Activated CD4-positive, alpha-beta T cell treated with anti-CD3 and anti-CD28 coated beads for 24 hours (primary cell): ENCODE results near the gene IDH1.
A peak's percentile ranks its signal among the peaks of the same experiment; 100 is the strongest.
"Not testable (repeated sequence)": the region's sequence is repeated elsewhere in the genome, so short reads cannot be mapped to it uniquely, and the experiment has no call there.

Experiments
- DNase-seq, 2 donors: peaks; one replicate each; pipeline ENCODE4 v3.0.0-alpha.2; 2020; ENCODE audit warnings: low read depth in 2 of 2

The IDH1 gene

GRCh38 chr2:208254871-208255556 is at the start of gene IDH1:
Gene IDH1 (minus strand): TSS chr2:208255071. CDS start chr2:208251551, 3,520 bp downstream.
- peak; percentile 96 to 97 for DNase-seq

- DNase-seq = no peak
Measured at GRCh38 chr2:208304157-208304556, 49.3 kb upstream of the IDH1 start.

- no peak for DNase-seq
Measured at GRCh38 chr2:208300847-208301618, 46.2 kb upstream of the IDH1 start.

GRCh38 chr2:208297961-208298360 is 43.1 kb upstream of the IDH1 start:
- DNase-seq = no peak

DNA sequence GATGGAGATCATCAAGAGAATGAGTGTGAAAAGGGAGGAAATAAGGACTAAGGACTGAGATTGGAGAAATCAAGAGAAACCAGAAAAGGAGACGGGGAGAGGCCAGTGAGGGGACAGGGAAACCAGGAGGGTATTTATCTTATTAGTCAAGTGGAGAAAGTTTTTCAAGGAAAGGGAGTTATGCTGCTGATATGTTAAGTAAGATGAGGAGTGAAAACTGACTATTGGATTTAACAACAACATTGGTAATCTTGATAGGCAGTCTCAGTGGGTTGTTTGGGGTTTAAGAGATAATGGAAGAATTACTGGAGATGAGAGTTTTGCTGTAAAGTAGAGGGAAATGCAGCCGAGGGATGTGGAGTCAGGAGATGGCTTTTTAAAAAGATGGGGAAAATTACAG is 41.7 kb upstream of the IDH1 start:
- DNase-seq = no peak

DNA sequence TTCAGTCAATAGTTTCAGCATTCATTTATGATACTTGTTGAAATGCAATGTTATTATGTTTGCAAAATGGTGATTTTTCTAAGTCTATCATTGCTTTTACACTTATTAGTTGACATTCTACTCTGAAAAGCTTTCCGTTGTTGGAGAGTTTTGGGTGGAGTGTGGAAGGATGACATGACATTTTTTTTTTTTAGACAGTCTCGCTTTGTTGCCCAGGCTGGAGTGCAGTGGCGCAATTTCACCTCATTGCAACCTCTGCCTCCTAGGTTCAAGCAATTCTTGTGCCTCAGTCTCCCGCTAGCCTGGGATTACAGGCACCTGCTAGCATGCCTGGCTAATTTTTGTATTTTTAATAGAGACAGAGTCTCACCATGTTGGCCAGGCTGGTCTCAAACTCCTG is 41.0 kb upstream of the IDH1 start:
- DNase-seq = no peak

GRCh38 chr2:208294482-208295024 is 39.7 kb upstream of the IDH1 start:
- no peak for DNase-seq

GRCh38 chr2:208285853-208286252 is 31.0 kb upstream of the IDH1 start:
- DNase-seq = no peak

DNA sequence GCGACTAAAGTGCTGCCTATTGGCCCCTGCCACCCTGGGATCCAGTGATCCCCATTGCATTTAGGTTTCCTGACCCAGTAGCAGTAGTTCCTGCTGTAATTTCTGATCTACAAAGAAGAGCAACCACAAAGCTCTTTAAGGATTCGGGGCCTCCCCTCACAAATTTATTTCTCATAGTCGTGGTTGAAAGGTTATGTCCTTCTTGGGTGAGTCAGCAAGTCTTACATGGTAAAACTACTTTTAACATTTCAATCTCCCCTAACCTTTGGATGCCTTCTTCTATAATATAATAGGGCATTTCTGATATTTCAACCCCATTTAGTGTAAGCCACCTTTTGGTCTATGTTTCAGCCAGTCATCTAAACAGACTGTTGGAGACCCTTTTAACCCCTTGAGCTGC is 26.1 kb upstream of the IDH1 start:
- DNase-seq = no peak

- DNase-seq = no peak
Measured at GRCh38 chr2:208280234-208280633, 25.4 kb upstream of the IDH1 start.

GRCh38 chr2:208279236-208279635 is 24.4 kb upstream of the IDH1 start:
- DNase-seq = no peak

- no peak for DNase-seq
Measured at GRCh38 chr2:208278549-208278948, 23.7 kb upstream of the IDH1 start.

DNA sequence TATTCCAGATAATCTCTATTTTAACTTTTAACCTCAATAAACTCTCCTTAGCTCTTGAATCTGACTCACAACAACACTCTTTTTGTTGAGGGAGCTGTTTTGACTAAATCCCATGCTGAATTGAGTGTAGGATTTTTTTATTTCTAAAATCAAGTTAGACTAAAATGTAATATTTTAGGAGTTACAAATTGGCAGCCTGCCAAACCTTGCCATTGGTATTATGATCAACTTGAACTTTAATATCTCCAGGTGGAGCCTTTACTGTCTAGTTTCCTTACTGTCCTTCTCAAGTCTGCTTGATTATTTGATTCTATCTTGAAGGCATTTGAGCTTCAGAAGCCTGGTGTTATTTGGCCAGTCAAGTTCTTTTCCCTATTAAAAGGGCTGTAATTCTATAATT is 19.9 kb upstream of the IDH1 start:
- no peak for DNase-seq

DNA sequence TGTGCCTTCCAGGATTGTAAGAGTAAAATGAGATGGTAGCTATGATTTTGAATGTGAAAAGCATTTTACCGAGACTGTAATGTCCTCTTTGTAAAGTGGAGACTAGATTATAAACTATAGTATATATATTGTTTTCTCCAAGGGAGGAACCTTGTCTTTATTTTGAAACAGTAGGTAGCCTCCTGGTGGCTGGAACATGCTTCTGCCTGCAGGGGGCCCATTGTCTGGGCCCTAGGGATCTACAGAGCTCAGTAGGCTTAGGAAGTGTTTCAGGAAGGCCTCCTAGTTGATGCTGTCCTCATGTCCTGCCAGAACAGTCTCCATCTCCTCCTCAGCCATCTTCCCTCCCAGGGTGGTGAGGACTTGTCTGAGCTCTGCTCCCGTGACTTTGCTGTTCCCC is 14.2 kb upstream of the IDH1 start:
- DNase-seq = no peak

- no peak for DNase-seq
Measured at GRCh38 chr2:208268156-208268952, 13.5 kb upstream of the IDH1 start.

- DNase-seq = not testable (repeated sequence)
Measured at GRCh38 chr2:208267526-208267925, 12.7 kb upstream of the IDH1 start.

DNA sequence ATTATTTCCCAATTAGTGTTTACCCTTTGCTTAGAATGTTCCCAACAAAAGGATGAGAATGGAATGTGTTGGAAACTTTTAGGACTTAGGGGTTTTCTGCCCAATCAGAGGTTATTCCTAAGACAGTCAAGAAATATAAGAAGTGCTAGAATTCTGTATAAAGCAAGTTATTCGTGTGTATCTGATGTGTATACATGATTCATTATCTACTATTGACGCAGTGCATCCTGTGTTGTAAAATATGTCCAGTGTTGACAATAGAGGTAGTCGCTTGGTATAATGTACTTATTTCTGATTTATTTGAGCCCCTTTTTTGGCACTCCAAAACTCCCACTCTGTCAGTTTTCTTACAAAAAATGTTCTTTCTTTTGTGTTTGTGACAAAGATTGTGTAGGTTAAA is 12.1 kb upstream of the IDH1 start:
- no peak for DNase-seq

DNA sequence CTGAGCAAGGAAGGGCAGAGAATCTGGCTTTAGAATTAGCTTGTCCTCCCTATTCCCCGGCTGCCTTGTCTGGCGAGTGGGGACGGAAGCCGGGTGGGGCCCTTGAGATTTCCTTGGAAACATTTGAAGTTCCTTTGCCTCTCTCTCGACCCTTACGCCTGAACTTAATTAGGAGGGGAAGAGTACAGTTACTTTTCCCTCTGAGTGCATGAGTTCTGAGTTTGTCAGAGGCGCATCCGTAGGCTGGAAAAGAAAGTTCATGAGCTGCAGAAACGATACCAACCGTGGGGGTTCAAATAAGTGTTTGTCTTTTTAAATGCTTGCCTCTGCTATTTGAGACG is 11.7 kb upstream of the IDH1 start:
- no peak for DNase-seq

GRCh38 chr2:208265801-208266552 is 11.1 kb upstream of the IDH1 start, which contains the start of gene PIKFYVE:
Gene PIKFYVE (plus strand): TSS chr2:208266255. CDS start chr2:208271520, 5,265 bp downstream.
- DNase-seq = peak; percentile 81 to 85

GRCh38 chr2:208265371-208265800 is 10.5 kb upstream of the IDH1 start:
- no peak for DNase-seq
